ENCODE measurements around the gene SYNGR2. TPM values are rescaled to one million over a fixed set of nuclear protein-coding genes. Genes with fewer than 3 reads are reported as not detected.

The SYNGR2 gene
- total RNA-seq, 1 donor from 2014 or later: 41.9 TPM

DNA sequence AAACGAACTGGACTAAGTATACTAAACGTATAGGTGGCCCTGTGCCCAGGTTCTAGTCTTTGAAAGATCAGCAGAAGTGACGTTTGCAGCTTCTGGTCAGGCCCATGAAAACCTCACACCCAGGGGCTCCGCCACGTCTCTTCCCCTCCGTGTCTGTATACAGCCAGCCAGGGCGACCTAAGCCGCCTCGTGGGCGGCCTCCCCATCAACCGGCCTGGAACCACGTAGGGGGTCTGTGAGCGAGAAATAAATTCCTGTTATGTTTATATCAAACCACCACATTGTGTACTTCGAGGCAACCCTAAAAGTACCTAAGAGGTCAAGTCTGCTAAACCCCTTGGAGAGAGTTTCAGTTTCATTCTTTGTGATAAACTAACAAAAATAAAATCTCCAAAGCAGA, 11.7 kb downstream of the SYNGR2 start:
- no peaks in the 10 kb centered on the region for H3K36me3 ChIP-seq (ENCODE audit: control insufficient read depth, insufficient read depth, low read length)
- no peaks in the 10 kb centered on the region for H3K27me3 ChIP-seq (ENCODE audit: control insufficient read depth, insufficient read depth, low read length)
- DNase-seq (ENCODE audit: low read depth): no peak
- FAIRE-seq: no peak
- TF ChIP-seq, protein P1, sequence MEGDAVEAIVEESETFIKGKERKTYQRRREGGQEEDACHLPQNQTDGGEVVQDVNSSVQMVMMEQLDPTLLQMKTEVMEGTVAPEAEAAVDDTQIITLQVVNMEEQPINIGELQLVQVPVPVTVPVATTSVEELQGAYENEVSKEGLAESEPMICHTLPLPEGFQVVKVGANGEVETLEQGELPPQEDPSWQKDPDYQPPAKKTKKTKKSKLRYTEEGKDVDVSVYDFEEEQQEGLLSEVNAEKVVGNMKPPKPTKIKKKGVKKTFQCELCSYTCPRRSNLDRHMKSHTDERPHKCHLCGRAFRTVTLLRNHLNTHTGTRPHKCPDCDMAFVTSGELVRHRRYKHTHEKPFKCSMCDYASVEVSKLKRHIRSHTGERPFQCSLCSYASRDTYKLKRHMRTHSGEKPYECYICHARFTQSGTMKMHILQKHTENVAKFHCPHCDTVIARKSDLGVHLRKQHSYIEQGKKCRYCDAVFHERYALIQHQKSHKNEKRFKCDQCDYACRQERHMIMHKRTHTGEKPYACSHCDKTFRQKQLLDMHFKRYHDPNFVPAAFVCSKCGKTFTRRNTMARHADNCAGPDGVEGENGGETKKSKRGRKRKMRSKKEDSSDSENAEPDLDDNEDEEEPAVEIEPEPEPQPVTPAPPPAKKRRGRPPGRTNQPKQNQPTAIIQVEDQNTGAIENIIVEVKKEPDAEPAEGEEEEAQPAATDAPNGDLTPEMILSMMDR (IDR thresholded peaks at IDR 0.05; ENCODE audit: insufficient read depth, low read length, severe bottlenecking): no peak
- H3K4me3 ChIP-seq (ENCODE audit: low read depth, low read length): no peak overlapping the region

GRCh38 chr17:78180508-78180907, 12.1 kb downstream of the SYNGR2 start:
- Histone ChIP-seq H3K27me3 (ENCODE audit: control insufficient read depth, insufficient read depth, low read length) (no peaks in the 10 kb centered on the region), H3K36me3 (ENCODE audit: control insufficient read depth, insufficient read depth, low read length) (no peaks in the 10 kb centered on the region), H3K4me3 (ENCODE audit: low read depth, low read length) (no peak overlapping the region)
- TF ChIP-seq, protein P1 (IDR thresholded peaks at IDR 0.05; ENCODE audit: insufficient read depth, low read length, severe bottlenecking): no peak
- FAIRE-seq (no peak), DNase-seq (ENCODE audit: low read depth) (no peak)

GRCh38 chr17:78182504-78182903, 14.1 kb downstream of the SYNGR2 start:
- DNase-seq (ENCODE audit: low read depth) (no peak), FAIRE-seq (no peak)
- no peaks in the 10 kb centered on the region for H3K36me3 ChIP-seq (ENCODE audit: control insufficient read depth, insufficient read depth, low read length)
- no peaks in the 10 kb centered on the region for H3K27me3 ChIP-seq (ENCODE audit: control insufficient read depth, insufficient read depth, low read length)
- no peak overlapping the region for H3K4me3 ChIP-seq (ENCODE audit: low read depth, low read length)
- TF ChIP-seq, protein P1 (IDR thresholded peaks at IDR 0.05; ENCODE audit: insufficient read depth, low read length, severe bottlenecking): no peak

DNA sequence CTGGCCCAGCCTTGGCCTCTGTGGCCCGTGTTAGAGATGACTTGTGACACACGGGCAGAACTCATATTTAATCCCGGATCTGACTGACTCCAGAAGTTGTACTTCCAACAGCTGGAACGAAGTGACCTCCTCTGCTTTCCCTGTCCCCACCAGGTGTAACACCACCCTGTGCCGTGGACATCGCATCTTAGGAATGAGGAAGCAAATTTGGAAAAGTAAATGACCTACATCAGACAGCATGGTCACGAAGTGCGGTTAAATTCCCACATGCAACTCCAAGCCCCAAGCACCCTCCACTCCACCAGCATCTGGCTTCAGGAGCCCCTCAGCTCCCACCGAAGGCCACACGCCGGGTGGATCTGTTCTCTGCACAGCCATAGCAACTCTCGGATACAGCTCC, 15.5 kb downstream of the SYNGR2 start:
- peaks cover under 1% of the 10 kb centered on the region for H3K36me3 ChIP-seq (ENCODE audit: control insufficient read depth, insufficient read depth, low read length)
- TF ChIP-seq, protein P1 (IDR thresholded peaks at IDR 0.05; ENCODE audit: insufficient read depth, low read length, severe bottlenecking): no peak
- DNase-seq (ENCODE audit: low read depth) (no peak), FAIRE-seq (no peak)
- H3K27me3 ChIP-seq (ENCODE audit: control insufficient read depth, insufficient read depth, low read length): no peaks in the 10 kb centered on the region
- no peak overlapping the region for H3K4me3 ChIP-seq (ENCODE audit: low read depth, low read length)

DNA sequence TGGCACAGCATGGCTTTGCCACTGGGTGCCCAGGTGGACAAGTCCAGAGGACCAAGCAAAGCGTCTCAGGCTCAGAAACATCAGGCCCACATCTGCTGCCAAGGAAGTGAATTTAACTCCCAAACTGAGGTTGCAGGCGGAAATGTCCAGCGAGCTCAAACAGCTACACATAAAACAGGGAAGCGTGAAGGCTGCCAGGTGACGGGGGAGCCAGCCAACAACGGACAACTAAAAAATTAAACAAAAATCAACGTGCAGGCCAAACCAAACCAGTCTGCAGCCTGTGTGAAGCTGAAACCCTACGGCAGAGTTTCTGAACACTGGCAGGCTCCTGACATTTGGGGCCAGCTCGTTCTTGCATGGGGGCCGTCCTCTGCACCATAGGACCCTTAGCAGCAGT, 16.0 kb downstream of the SYNGR2 start:
- Histone ChIP-seq H3K4me3 (ENCODE audit: low read depth, low read length) (no peak overlapping the region), H3K36me3 (ENCODE audit: control insufficient read depth, insufficient read depth, low read length) (peaks cover 1% of the 10 kb centered on the region), H3K27me3 (ENCODE audit: control insufficient read depth, insufficient read depth, low read length) (no peaks in the 10 kb centered on the region)
- DNase-seq (ENCODE audit: low read depth) (no peak), FAIRE-seq (no peak)
- TF ChIP-seq, protein P1 (IDR thresholded peaks at IDR 0.05; ENCODE audit: insufficient read depth, low read length, severe bottlenecking): no peak

- TF ChIP-seq, protein P1 (IDR thresholded peaks at IDR 0.05; ENCODE audit: insufficient read depth, low read length, severe bottlenecking): no peak
- no peak overlapping the region for H3K4me3 ChIP-seq (ENCODE audit: low read depth, low read length)
These were observed 16.5 kb downstream of the SYNGR2 start for GRCh38 chr17:78184868-78185267.

More at GRCh38 chr17:78184868-78185267, 16.5 kb downstream of the SYNGR2 start:
- H3K36me3 ChIP-seq (ENCODE audit: control insufficient read depth, insufficient read depth, low read length): peaks cover 1% of the 10 kb centered on the region
- no peak for FAIRE-seq
- H3K27me3 ChIP-seq (ENCODE audit: control insufficient read depth, insufficient read depth, low read length): no peaks in the 10 kb centered on the region
- DNase-seq (ENCODE audit: low read depth): no peak
